HUES48 (cell line): ENCODE measurements around the gene MUC5AC.

ENCODE experiments used
- H3K27ac ChIP-seq: one replicate; pipeline ENCODE4 v1.7.0; 2013; ENCODE audit warnings: low read depth, low read length, inconsistent platforms
- H3K27me3 ChIP-seq: 2 replicates; pipeline ENCODE4 v1.6.1; 2013; ENCODE audit warnings: mild to moderate bottlenecking, low read length; ENCODE audit not compliant: control insufficient read depth, insufficient read depth
- H3K36me3 ChIP-seq: 2 replicates; pipeline ENCODE4 v1.6.1; 2013; ENCODE audit warnings: low read length; ENCODE audit not compliant: control insufficient read depth, insufficient read depth
- H3K4me1 ChIP-seq: 2 replicates; pipeline ENCODE4 v1.6.1; 2013; ENCODE audit warnings: mild to moderate bottlenecking, low read length; ENCODE audit not compliant: control insufficient read depth, insufficient read depth
- H3K4me3 ChIP-seq: 2 replicates; pipeline ENCODE4 v1.5.1; 2013; ENCODE audit warnings: mild to moderate bottlenecking, low read depth, low read length
- H3K9ac ChIP-seq: 2 replicates; pipeline ENCODE4 v1.6.1; 2013; ENCODE audit warnings: mild to moderate bottlenecking, low read depth, low read length, moderate library complexity
- H3K9me3 ChIP-seq: 2 replicates; pipeline ENCODE4 v1.6.1; 2013; ENCODE audit warnings: low read length; ENCODE audit not compliant: control insufficient read depth, insufficient read depth

The MUC5AC gene

GRCh38 chr11:1126491-1126926 is 31.2 kb upstream of the MUC5AC start:
- Histone ChIP-seq H3K27ac (no peak overlapping the region), H3K4me1 (no peaks in the 10 kb centered on the region), H3K9ac (no peak overlapping the region), H3K36me3 (no peaks in the 10 kb centered on the region), H3K4me3 (no peak overlapping the region), H3K27me3 (no peaks in the 10 kb centered on the region), H3K9me3 (no peaks in the 10 kb centered on the region; the same call in 1 of the 2 replicates)

DNA sequence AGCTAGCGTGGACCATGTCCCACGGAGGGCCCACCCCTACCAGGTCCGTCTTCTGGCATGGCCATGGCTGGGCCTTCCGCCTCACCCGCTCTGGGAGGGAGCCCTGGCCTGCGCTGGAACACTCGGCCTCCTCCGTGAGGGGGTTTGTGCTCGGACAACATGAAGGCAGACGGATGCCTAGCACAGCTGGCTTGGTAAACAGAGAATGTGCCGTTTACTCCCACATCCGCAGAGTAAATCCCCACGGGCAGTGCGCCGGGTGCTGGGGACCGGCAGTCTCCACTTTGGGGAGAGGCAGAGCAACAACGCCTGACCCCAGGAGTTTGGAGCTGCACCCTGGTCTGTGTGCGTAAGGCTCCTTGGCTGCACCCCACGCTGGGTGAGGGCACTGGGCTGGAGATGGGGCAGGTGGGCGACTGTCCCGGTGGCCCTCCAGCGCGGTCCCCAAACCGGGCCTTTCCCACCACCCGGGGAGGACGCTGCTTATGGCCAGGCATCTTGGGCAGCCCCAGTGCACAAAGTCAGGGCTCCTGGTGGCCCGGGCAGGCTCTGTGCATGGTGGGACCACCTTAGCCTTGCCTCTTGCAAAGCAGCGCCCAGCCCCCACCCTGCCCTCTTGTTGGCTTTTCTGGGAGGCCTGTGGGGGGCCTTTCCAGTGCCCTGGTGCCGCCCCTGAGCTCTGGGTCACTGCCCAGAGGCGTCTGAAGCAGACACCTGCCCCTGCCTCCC is 30.7 kb upstream of the MUC5AC start:
- Histone ChIP-seq H3K9me3 (no peaks in the 10 kb centered on the region; the same call in 1 of the 2 replicates), H3K9ac (no peak overlapping the region), H3K27me3 (no peaks in the 10 kb centered on the region), H3K27ac (no peak overlapping the region), H3K4me3 (no peak overlapping the region), H3K4me1 (no peaks in the 10 kb centered on the region), H3K36me3 (no peaks in the 10 kb centered on the region)

DNA sequence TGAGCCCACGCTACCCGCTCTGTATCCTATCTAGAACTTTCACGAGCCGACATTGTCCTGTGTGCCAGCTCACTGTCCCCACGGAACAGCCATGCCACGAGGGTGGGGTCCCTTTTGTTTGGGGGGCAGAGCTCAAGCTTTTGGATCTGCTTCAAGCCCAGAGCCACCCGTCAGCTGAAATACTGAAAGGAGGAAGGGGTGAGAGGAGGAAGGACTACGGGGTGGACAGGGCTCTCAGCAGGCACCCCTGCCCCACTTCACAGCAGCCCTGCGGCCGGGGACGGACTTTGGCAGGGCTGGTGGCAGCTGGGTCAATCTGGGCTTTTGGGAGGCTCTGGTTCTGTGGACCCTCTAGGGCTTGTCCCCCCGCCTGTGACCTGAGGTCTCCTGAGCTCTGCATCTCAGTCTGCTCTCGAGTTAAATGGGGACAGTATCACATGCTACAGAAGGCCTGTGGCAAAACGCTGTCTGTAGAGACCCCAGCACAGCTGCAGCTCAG is 30.0 kb upstream of the MUC5AC start:
- H3K27me3 ChIP-seq: no peaks in the 10 kb centered on the region
- no peaks in the 10 kb centered on the region; the same call in 1 of the 2 replicates for H3K9me3 ChIP-seq
- H3K36me3 ChIP-seq: no peaks in the 10 kb centered on the region
- no peak overlapping the region for H3K9ac ChIP-seq
- no peaks in the 10 kb centered on the region for H3K4me1 ChIP-seq
- no peak overlapping the region for H3K4me3 ChIP-seq
- no peak overlapping the region for H3K27ac ChIP-seq

DNA sequence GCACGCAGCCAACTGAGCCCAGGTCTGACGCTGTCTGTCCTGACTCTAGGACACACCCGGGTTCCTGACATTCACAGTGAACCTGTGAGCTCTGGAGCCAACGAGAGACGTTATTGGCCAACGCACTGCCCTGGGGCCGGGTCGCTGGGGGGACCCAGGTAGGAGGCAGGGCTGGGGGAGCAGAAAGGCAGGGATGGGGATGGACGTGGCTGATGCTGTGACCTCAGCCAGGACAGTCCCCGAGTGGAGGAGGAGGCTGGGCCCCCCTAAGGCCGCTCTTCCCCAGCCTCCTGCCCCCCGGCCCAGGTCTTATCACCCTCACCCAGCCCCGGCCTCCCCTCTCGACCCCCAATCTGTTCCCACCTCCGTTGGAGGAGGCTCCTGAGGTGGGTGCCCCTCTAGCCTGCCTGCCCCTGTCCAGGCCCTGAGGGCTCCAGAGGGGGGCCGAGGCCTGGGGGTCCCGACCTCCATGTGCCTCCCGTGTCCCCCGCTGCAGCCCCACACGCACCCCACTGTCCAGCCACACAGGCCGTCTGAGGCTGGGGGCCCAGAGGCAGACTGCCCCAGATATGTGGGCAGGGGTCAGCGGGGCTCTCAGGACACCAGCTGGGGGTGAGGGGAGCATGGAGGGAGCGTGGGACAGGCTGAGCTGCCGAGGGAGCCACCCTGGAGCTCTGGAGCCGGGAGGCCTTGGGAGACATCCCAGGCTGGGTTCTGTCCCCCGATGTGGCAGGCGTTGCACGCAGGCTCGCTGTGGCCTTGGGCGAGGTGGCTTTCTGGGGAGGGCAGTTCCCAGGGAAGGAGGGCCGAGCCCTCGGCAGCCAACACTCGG is 29.2 kb upstream of the MUC5AC start:
- H3K27ac ChIP-seq: no peak overlapping the region
- H3K36me3 ChIP-seq: no peaks in the 10 kb centered on the region
- H3K9ac ChIP-seq: no peak overlapping the region
- H3K4me3 ChIP-seq: no peak overlapping the region
- no peaks in the 10 kb centered on the region for H3K4me1 ChIP-seq
- no peaks in the 10 kb centered on the region; the same call in 1 of the 2 replicates for H3K9me3 ChIP-seq
- no peaks in the 10 kb centered on the region for H3K27me3 ChIP-seq

DNA sequence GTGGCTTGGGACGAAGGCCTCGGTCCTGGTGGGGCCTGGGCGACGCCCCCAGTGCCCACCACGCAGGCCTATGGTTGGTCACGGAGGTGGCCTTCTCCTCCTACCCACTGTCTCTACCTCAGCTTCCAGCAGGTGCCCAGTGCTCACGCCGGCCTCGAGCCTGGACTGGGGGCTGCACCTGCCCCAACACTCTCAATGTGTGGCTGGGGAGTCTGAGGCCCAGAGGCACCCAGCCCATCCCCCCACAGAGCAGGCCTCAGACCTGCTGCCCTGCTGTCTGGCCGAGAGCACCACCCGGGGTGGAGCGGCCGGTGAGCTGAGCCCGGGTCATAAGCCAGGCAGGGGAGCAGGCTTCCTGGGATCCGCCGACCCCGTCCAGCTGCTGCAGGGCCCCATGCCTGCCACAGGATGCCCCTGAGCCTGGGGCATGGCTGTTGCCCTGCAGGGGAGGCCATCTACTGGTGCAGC is 28.6 kb upstream of the MUC5AC start:
- Histone ChIP-seq H3K27me3 (no peaks in the 10 kb centered on the region), H3K9me3 (no peaks in the 10 kb centered on the region; the same call in 1 of the 2 replicates), H3K27ac (no peak overlapping the region), H3K4me1 (no peaks in the 10 kb centered on the region), H3K9ac (no peak overlapping the region), H3K36me3 (no peaks in the 10 kb centered on the region), H3K4me3 (no peak overlapping the region)

- no peaks in the 10 kb centered on the region for H3K4me1 ChIP-seq
- no peaks in the 10 kb centered on the region for H3K36me3 ChIP-seq
- no peak overlapping the region for H3K4me3 ChIP-seq
- H3K27ac ChIP-seq: no peak overlapping the region
- H3K9ac ChIP-seq: no peak overlapping the region
- no peaks in the 10 kb centered on the region for H3K27me3 ChIP-seq
- no peaks in the 10 kb centered on the region; the same call in 1 of the 2 replicates for H3K9me3 ChIP-seq
Observed at GRCh38 chr11:1129611-1130160, 28.1 kb upstream of the MUC5AC start.

- H3K9me3 ChIP-seq: peaks cover 5% of the 10 kb centered on the region
- no peaks in the 10 kb centered on the region for H3K4me1 ChIP-seq
- no peaks in the 10 kb centered on the region for H3K27me3 ChIP-seq
- no peak overlapping the region for H3K27ac ChIP-seq
- H3K4me3 ChIP-seq: no peak overlapping the region
- no peaks in the 10 kb centered on the region for H3K36me3 ChIP-seq
- no peak overlapping the region for H3K9ac ChIP-seq
Observed at GRCh38 chr11:1130276-1131032, 27.3 kb upstream of the MUC5AC start.

DNA sequence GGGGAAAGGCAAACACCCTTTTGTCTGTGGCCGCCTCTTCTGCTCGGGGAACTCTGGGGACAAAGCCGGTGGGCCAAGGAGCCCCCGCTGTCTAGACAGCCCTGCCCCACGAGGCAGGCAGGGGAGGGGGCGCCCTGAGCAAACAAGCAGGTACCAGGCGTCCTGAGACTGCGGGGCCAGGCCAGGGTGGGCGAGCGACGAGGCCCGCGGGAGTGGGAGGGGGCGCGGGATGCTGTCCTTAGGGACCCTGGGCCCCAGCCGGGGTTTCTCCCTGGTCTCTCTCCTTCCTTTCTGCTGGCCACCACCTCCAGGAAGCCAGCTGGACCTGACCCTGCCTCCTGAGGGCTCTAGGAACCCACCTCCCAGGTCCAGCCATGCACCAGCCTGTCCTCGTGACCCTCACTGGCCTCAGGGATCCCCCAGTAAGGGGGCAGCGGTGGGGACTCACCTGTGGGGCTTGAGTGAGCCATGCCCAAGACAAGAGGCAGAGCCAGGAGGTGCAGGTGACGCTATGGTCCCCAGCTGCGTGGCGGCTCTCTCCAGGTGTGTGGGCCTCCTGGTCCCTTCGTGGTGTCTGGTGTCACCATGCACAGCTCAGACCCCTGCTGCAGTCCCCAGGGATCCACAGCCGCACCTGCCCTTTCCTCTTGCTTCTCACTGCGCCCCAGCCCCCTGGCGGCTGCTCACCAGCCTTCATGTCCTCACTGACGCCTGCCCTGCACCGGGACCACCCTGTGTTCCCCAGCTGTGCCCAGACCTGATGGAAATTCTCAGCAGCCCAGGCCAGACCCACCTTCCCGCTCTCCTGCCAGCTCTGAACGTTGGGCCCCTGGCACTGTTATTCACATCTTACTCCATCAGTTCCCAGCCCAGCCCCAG is 26.5 kb upstream of the MUC5AC start:
- Histone ChIP-seq H3K27me3 (no peaks in the 10 kb centered on the region), H3K9ac (no peak overlapping the region), H3K9me3 (peaks cover 5% of the 10 kb centered on the region), H3K36me3 (no peaks in the 10 kb centered on the region), H3K27ac (no peak overlapping the region), H3K4me3 (no peak overlapping the region), H3K4me1 (no peaks in the 10 kb centered on the region)

DNA sequence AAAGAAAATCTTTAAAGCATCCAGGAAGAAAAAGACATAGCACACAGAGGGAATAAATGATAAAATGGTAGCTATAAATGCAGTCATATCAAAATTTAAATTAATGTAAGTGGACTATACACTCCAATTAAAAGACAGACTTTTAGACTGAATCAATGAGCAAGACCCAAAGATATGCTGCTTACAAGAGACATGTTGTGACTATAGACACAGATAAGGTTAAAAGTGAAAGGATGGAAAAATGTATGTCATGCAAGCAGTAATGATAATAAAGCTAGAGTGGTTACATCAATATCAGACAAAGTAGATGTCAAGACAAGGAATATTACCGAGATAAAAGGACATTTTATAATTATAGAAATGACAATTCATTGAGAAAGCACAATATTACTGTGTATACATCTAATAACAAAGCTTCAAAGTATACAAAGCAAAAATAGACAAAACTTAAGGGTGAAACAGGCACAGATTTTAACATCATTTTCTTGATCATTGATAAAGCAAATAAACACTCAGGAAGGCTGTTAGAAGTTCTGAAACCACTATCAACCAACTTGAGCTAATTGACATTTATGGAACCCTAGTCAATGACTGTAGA is 22.8 kb upstream of the MUC5AC start:
- Histone ChIP-seq H3K36me3 (no peaks in the 10 kb centered on the region), H3K9me3 (peaks cover 5% of the 10 kb centered on the region), H3K27me3 (no peaks in the 10 kb centered on the region), H3K4me1 (no peaks in the 10 kb centered on the region), H3K27ac (no peak overlapping the region), H3K9ac (no peak overlapping the region), H3K4me3 (no peak overlapping the region)
